GM21515 (cell line): ENCODE measurements around the gene IKZF5.

Experiments
- ATAC-seq: cut with Tn5 transposase; IDR thresholded peaks from one replicate; pipeline ENCODE4 v1.9.1; 2021; ENCODE audit not compliant: unreplicated experiment

Gene IKZF5

GRCh38 chr10:123017421-123018165 lies 9.0 kb upstream of the IKZF5 start:
- no peak for ATAC-seq

GRCh38 chr10:123016228-123016627 lies 7.6 kb upstream of the IKZF5 start:
- ATAC-seq = no peak

GRCh38 chr10:123014772-123015171 lies 6.2 kb upstream of the IKZF5 start:
- no peak for ATAC-seq

GRCh38 chr10:123013456-123014419 lies 5.1 kb upstream of the IKZF5 start:
- no peak for ATAC-seq

- no peak for ATAC-seq
These were observed 3.4 kb upstream of the IKZF5 start for GRCh38 chr10:123011987-123012386.

GRCh38 chr10:123009105-123009820 lies 668 bp upstream of the IKZF5 start:
- ATAC-seq = peak; percentile 4

GRCh38 chr10:123007558-123008354 lies 839 bp downstream of the IKZF5 start:
- ATAC-seq = peak; percentile 44

- no peak for ATAC-seq
These were observed 4.3 kb downstream of the IKZF5 start for GRCh38 chr10:123004298-123004697.

- ATAC-seq = no peak
These were observed 7.2 kb downstream of the IKZF5 start for GRCh38 chr10:123001370-123001769.

GRCh38 chr10:123000155-123000554 lies 8.4 kb downstream of the IKZF5 start:
- ATAC-seq = no peak

GRCh38 chr10:122999347-122999746 lies 9.2 kb downstream of the IKZF5 start:
- peak; percentile 57 for ATAC-seq

GRCh38 chr10:122998934-122999333 lies 9.7 kb downstream of the IKZF5 start:
- no peak for ATAC-seq

- ATAC-seq = no peak
These were observed 10.2 kb downstream of the IKZF5 start for GRCh38 chr10:122998360-122998917.

- ATAC-seq = no peak
These were observed 10.7 kb downstream of the IKZF5 start for GRCh38 chr10:122997864-122998263.

- ATAC-seq = no peak
These were observed 12.7 kb downstream of the IKZF5 start for GRCh38 chr10:122995936-122996335.

GRCh38 chr10:122993797-122994336 lies 14.7 kb downstream of the IKZF5 start:
- no peak for ATAC-seq

GRCh38 chr10:122992031-122992585 lies 16.5 kb downstream of the IKZF5 start:
- ATAC-seq = no peak

- no peak for ATAC-seq
These were observed 18.3 kb downstream of the IKZF5 start for GRCh38 chr10:122990278-122990677.

GRCh38 chr10:122988501-122988900 lies 20.1 kb downstream of the IKZF5 start:
- no peak for ATAC-seq

- no peak for ATAC-seq
These were observed 22.3 kb downstream of the IKZF5 start for GRCh38 chr10:122986335-122986734.
